ENCODE results near the gene ESPL1.

- TF ChIP-seq, protein P1, sequence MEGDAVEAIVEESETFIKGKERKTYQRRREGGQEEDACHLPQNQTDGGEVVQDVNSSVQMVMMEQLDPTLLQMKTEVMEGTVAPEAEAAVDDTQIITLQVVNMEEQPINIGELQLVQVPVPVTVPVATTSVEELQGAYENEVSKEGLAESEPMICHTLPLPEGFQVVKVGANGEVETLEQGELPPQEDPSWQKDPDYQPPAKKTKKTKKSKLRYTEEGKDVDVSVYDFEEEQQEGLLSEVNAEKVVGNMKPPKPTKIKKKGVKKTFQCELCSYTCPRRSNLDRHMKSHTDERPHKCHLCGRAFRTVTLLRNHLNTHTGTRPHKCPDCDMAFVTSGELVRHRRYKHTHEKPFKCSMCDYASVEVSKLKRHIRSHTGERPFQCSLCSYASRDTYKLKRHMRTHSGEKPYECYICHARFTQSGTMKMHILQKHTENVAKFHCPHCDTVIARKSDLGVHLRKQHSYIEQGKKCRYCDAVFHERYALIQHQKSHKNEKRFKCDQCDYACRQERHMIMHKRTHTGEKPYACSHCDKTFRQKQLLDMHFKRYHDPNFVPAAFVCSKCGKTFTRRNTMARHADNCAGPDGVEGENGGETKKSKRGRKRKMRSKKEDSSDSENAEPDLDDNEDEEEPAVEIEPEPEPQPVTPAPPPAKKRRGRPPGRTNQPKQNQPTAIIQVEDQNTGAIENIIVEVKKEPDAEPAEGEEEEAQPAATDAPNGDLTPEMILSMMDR (IDR thresholded peaks at IDR 0.05), result no peak
- no peak for TF ChIP-seq POLR2AphosphoS5 (IDR thresholded peaks at IDR 0.05)
Measured at GRCh38 chr12:53218551-53219291, 49.4 kb upstream of the ESPL1 start.

All from gastroesophageal sphincter (tissue), 3 donors.